H1 (cell line): ENCODE measurements around the gene STAG1.

Source experiments
- BACH1 ChIP-seq: IDR thresholded peaks from 2 replicates; pipeline ENCODE4 v1.6.1; 2012; ENCODE audit warnings: low read length, improper control_type of control experiment
- BCL11A ChIP-seq, 2 experiments: IDR thresholded peaks; one replicate each; pipeline ENCODE4 v1.6.1; 2011; ENCODE audit warnings: low read depth in 2 of 2, low read length in 2 of 2, mild to moderate bottlenecking in 2 of 2
- CHD2 ChIP-seq: IDR thresholded peaks from 2 replicates; pipeline ENCODE4 v1.6.1; 2012; ENCODE audit warnings: low read length, improper control_type of control experiment
- EP300 ChIP-seq, 2 experiments: IDR thresholded peaks; 1 replicate in 1 of 2; 2 replicates in 1 of 2; pipeline ENCODE4 v1.6.1; 2011 to 2012; ENCODE audit warnings: low read depth in 2 of 2, low read length in 2 of 2, mild to moderate bottlenecking in 2 of 2, borderline replicate concordance in 1 of 2, inconsistent platforms in 1 of 2, moderate library complexity in 1 of 2
- HDAC6 ChIP-seq: IDR thresholded peaks from one replicate; pipeline ENCODE4 v1.7.1; 2012; ENCODE audit warnings: low read depth, mild to moderate bottlenecking, inconsistent platforms, low read length, moderate library complexity
- JUN ChIP-seq: IDR thresholded peaks from 2 replicates; pipeline ENCODE4 v1.6.1; 2011; ENCODE audit warnings: low read depth, mild to moderate bottlenecking, improper control_type of control experiment, low read length
- NRF1 ChIP-seq: IDR thresholded peaks from 2 replicates; pipeline ENCODE4 v1.6.1; 2011; ENCODE audit warnings: mild to moderate bottlenecking, low read depth, low read length, improper control_type of control experiment
- POLR2A ChIP-seq, 2 experiments: IDR thresholded peaks; 1 replicate in 1 of 2; 2 replicates in 1 of 2; pipeline ENCODE4 v1.6.1; 2011; ENCODE audit warnings: low read depth in 2 of 2, low read length in 2 of 2, mild to moderate bottlenecking in 2 of 2; ENCODE audit errors: control extremely low read depth in 1 of 2
- POLR2AphosphoS5 ChIP-seq: IDR thresholded peaks from 2 replicates; pipeline ENCODE4 v1.6.1; 2011; ENCODE audit warnings: low read depth, low read length
- RFX5 ChIP-seq: IDR thresholded peaks from 2 replicates; pipeline ENCODE4 v1.6.1; 2011; ENCODE audit warnings: low read depth, low read length, improper control_type of control experiment, borderline replicate concordance
- TAF1 ChIP-seq: IDR thresholded peaks from 2 replicates; pipeline ENCODE4 v1.6.1; 2011; ENCODE audit warnings: mild to moderate bottlenecking, low read depth, low read length
- TF ChIP-seq, protein P1 (sequence below), 3 experiments: IDR thresholded peaks; 1 replicate in 2 of 3; 2 replicates in 1 of 3; pipeline versions ENCODE4 v1.5.1 to v1.6.1; 2011; ENCODE audit warnings: low read length in 3 of 3, mild to moderate bottlenecking in 3 of 3, inconsistent platforms in 2 of 3, low read depth in 1 of 3, moderate library complexity in 1 of 3; ENCODE audit not compliant: insufficient read depth in 1 of 3; ENCODE audit errors: control extremely low read depth in 1 of 3
- TF ChIP-seq, protein P2 (sequence below): IDR thresholded peaks from 2 replicates; pipeline ENCODE4 v1.6.1; 2011; ENCODE audit warnings: low read length, improper control_type of control experiment

DNA sequence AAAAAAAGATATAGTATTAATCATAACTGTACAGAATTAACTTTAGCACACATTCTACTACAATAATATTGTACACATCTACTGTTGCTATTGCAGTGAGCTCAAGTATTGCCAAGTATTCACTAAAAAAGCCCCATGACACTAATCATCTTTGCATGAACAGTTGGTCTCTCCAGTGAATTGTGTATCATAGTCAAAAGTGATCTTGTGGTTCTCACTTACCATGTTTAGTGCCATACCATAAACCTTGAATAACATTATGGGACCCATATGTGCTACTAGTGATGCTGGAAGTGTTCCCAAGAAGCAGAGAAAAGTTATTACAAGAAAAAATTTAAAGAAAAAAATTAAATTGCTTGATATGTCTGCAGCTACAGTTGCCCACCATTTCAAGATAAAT lies 324.9 kb downstream of the STAG1 start:
- TF ChIP-seq, protein P1, sequence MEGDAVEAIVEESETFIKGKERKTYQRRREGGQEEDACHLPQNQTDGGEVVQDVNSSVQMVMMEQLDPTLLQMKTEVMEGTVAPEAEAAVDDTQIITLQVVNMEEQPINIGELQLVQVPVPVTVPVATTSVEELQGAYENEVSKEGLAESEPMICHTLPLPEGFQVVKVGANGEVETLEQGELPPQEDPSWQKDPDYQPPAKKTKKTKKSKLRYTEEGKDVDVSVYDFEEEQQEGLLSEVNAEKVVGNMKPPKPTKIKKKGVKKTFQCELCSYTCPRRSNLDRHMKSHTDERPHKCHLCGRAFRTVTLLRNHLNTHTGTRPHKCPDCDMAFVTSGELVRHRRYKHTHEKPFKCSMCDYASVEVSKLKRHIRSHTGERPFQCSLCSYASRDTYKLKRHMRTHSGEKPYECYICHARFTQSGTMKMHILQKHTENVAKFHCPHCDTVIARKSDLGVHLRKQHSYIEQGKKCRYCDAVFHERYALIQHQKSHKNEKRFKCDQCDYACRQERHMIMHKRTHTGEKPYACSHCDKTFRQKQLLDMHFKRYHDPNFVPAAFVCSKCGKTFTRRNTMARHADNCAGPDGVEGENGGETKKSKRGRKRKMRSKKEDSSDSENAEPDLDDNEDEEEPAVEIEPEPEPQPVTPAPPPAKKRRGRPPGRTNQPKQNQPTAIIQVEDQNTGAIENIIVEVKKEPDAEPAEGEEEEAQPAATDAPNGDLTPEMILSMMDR (IDR thresholded peaks at IDR 0.05; ENCODE audit: control extremely low read depth in 1 of 3, insufficient read depth in 1 of 3, low read depth in 1 of 3, low read length in 3 of 3), result no peak
- TF ChIP-seq BACH1 (no peak), RFX5 (no peak), POLR2AphosphoS5 (no peak), POLR2A (IDR thresholded peaks at IDR 0.05; ENCODE audit: control extremely low read depth in 1 of 2, low read depth in 2 of 2, low read length in 2 of 2) (no peak), HDAC6 (no peak), EP300 (IDR thresholded peaks at IDR 0.05; ENCODE audit: borderline replicate concordance in 1 of 2, low read depth in 2 of 2, low read length in 2 of 2) (no peak), JUN (no peak), TAF1 (no peak), NRF1 (no peak), CHD2 (no peak), BCL11A (IDR thresholded peaks at IDR 0.05; ENCODE audit: low read depth in 2 of 2, low read length in 2 of 2) (no peak)
- TF ChIP-seq, protein P2, sequence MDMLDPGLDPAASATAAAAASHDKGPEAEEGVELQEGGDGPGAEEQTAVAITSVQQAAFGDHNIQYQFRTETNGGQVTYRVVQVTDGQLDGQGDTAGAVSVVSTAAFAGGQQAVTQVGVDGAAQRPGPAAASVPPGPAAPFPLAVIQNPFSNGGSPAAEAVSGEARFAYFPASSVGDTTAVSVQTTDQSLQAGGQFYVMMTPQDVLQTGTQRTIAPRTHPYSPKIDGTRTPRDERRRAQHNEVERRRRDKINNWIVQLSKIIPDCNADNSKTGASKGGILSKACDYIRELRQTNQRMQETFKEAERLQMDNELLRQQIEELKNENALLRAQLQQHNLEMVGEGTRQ, result no peak
